Naive thymus-derived CD4-positive, alpha-beta T cell (primary cell): Measurements from ENCODE around the gene METTL16. TPM values are rescaled to one million over a fixed set of nuclear protein-coding genes. Genes with fewer than 3 reads are reported as not detected.

Experiments used
- ATAC-seq: fragments of 150-1000 bp; cut with Tn5 transposase; 2 replicates; pipeline ENCODE4 v1.10.0; 2021; ENCODE audit warnings: mild to moderate bottlenecking, moderate library complexity
- CTCF ChIA-PET: fragments of 350-600 bp; sonication (Branson Sonifier 250); formaldehyde crosslinking; loops from one replicate; lab custom pipeline; 2021; ENCODE audit warnings: antibody characterized with exemption; lab: Charles Lee
- POLR2A ChIA-PET: fragments of 350-600 bp; sonication (Branson Sonifier 250); formaldehyde crosslinking; loops from one replicate; lab custom pipeline; 2021; ENCODE audit warnings: antibody characterized with exemption, inconsistent platforms; lab: Charles Lee
- DNase-seq, 9 donors: peaks; one replicate each; pipeline versions ENCODE4 v3.0.0 to v3.0.0-alpha.2; 2020 to 2022; ENCODE audit warnings: mixed read lengths in 1 of 9
- H3K27ac ChIP-seq: one replicate; pipeline ENCODE4 v1.7.0; 2013; ENCODE audit warnings: mild to moderate bottlenecking, low read depth, low read length, moderate library complexity
- H3K27me3 ChIP-seq, 2 donors: one replicate each; pipeline ENCODE4 v1.7.0; 2013; ENCODE audit warnings: low read length in 2 of 2, mild to moderate bottlenecking in 2 of 2, moderate library complexity in 2 of 2; ENCODE audit not compliant: control insufficient read depth in 2 of 2, insufficient read depth in 2 of 2
- H3K36me3 ChIP-seq, 3 experiments: 1 replicate in 2 of 3; 2 replicates in 1 of 3; pipeline ENCODE4 v1.7.0; 2013; ENCODE audit warnings: low read length in 3 of 3, mild to moderate bottlenecking in 3 of 3, moderate library complexity in 1 of 3; ENCODE audit not compliant: insufficient read depth in 3 of 3, control insufficient read depth in 2 of 3
- H3K4me1 ChIP-seq, 2 donors: one replicate each; pipeline ENCODE4 v1.7.0; 2013; ENCODE audit warnings: low read length in 2 of 2, mild to moderate bottlenecking in 2 of 2, moderate library complexity in 1 of 2; ENCODE audit not compliant: control insufficient read depth in 2 of 2, insufficient read depth in 2 of 2
- H3K4me3 ChIP-seq: 2 replicates; pipeline ENCODE4 v1.7.0; 2013; ENCODE audit warnings: mild to moderate bottlenecking, low read length
- H3K9me3 ChIP-seq, 3 experiments: 1 replicate in 2 of 3; 2 replicates in 1 of 3; pipeline ENCODE4 v1.7.0; 2013; ENCODE audit warnings: low read length in 3 of 3; ENCODE audit not compliant: control insufficient read depth in 2 of 3
- H3K27ac Mint-ChIP-seq, 9 donors: one replicate each; pipeline ENCODE4 v1.8.0; 2020 to 2022; ENCODE audit warnings: mixed read lengths in 9 of 9, mild to moderate bottlenecking in 8 of 9, moderate library complexity in 5 of 9, inconsistent platforms in 2 of 9
- H3K27me3 Mint-ChIP-seq, 5 donors: one replicate each; pipeline ENCODE4 v1.8.0; 2021 to 2022; ENCODE audit warnings: mixed read lengths in 5 of 5, mild to moderate bottlenecking in 1 of 5
- H3K36me3 Mint-ChIP-seq, 5 donors: one replicate each; pipeline ENCODE4 v1.8.0; 2020 to 2022; ENCODE audit warnings: mixed read lengths in 5 of 5, mild to moderate bottlenecking in 3 of 5, inconsistent platforms in 1 of 5
- H3K4me1 Mint-ChIP-seq, 7 donors: one replicate each; pipeline ENCODE4 v1.8.0; 2020 to 2022; ENCODE audit warnings: mixed read lengths in 7 of 7, mild to moderate bottlenecking in 3 of 7, inconsistent platforms in 1 of 7
- H3K4me3 Mint-ChIP-seq, 10 donors: one replicate each; pipeline ENCODE4 v1.8.0; 2020 to 2022; ENCODE audit warnings: mild to moderate bottlenecking in 10 of 10, mixed read lengths in 10 of 10, moderate library complexity in 6 of 10, inconsistent platforms in 2 of 10
- H3K9me3 Mint-ChIP-seq, 11 donors: one replicate each; pipeline ENCODE4 v1.8.0; 2020 to 2022; ENCODE audit warnings: mixed read lengths in 11 of 11, mild to moderate bottlenecking in 4 of 11, inconsistent platforms in 1 of 11, moderate library complexity in 1 of 11
- intact Hi-C, 2 donors: fragments of 100-400 bp; cut with micrococcal nuclease; formaldehyde crosslinking; loops; one replicate each; pipeline ENCODE4 v1.15.1; 2023
- polyA plus RNA-seq, 2 donors: library from polyadenylated mRNA; unstranded; fragments of 300-500 nt; fragmentation: Illumina TruSeq; gene quantifications; one replicate each; pipeline ENCODE4 v1.2.3, GENCODE V29; 2021
- total RNA-seq, 6 experiments: library from RNA in 5 of 6; stranded (reverse) in 5 of 6; gene quantifications; 1 replicate in 5 of 6; 2 replicates in 1 of 6; pipeline ENCODE4 v1.2.3 and lab custom pipeline; 2021 to 2026

Gene METTL16
- total and polyA plus RNA-seq, 7 experiments from 2014 or later: 21.0 to 67.7 (median 37.0) TPM

DNA sequence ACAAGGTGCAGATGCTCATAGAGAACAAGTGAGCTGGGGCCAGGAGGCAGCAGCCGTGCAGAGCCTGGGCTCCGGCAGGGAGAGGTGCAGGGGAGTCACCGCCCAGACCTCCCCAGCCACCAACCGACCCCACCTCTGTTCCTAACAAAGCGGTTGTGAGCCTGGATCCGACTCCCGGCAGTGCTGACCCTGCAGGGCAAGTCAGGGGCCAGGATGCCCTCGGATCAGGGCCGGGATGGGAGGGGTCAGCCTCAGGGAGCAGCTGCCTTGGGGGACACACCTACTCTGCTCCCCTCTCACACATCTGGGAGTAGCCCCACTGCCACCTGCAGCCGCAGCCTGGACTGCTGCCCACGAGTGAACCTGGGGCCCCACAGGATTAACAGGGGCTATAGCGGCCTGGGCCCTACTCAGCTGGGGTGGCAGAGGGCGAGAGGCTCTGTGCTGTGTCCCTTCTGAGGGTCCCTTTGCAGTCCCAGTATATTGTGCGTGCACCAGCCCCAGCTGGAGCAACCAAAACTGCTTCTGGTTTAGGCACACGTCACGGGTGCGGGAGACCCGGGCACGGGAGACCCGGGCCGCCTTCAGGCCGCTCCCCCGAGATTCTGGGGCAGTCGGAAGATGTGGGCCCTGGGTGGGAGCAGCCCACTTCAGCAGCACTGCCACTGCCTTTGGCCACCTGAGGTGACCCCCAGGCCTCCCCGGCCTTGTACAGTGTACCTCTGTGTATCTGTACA, 132.0 kb downstream of the METTL16 start:
- no peaks in the 10 kb centered on the region for H3K9me3 Mint-ChIP-seq
- peaks cover 0 to 11% (median 0%) of the 10 kb centered on the region in 5 donors for H3K36me3 Mint-ChIP-seq
- DNase-seq (no peak), ATAC-seq (no peak)
- H3K4me1 Mint-ChIP-seq: peaks cover 0 to 5% (median 0%) of the 10 kb centered on the region in 7 donors
- peak overlapping the region in 1 of 9 donors; percentile 43 for H3K27ac Mint-ChIP-seq
- H3K4me3 Mint-ChIP-seq: no peak overlapping the region
- ChIA-PET POLR2A (interaction anchor here (1.2 kb wide), 1 partner anchor 39 kb away, joined by 3 read pairs; no protein-coding TSS in a partner anchor), CTCF (interaction anchor here (7.6 kb wide), 1 partner anchor 40 kb away, joined by 256 read pairs; no protein-coding TSS in a partner anchor)
- Histone ChIP-seq H3K4me3 (no peak overlapping the region), H3K36me3 (peaks cover 0 to 65% (median 0%) of the 10 kb centered on the region in 3 experiments), H3K9me3 (no peaks in the 10 kb centered on the region), H3K27me3 (no peaks in the 10 kb centered on the region), H3K27ac (no peak overlapping the region), H3K4me1 (peaks cover 0 to 5% of the 10 kb centered on the region in 2 donors)
- H3K27me3 Mint-ChIP-seq: no peaks in the 10 kb centered on the region
- intact Hi-C loops: no loop called here

DNA sequence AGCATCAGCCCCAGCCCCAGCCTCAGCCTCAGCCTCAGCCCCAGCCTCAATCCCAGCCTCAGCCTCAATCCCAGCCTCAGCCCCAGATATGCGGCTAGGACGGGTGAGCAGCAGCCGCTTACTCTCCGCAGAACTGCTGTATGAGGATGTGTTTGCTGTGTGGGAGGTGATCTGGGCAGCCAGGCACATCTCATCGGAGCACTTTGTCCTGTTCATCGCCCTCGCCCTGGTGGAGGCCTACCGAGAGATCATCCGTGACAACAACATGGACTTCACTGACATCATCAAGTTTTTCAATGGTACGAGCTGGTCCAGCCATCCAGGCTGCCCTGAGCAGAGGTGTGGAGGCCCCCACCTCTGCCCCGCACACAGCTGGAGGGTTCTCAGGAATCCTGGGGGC, 132.8 kb downstream of the METTL16 start:
- intact Hi-C loops: no loop called here
- Mint-ChIP-seq H3K27me3 (no peaks in the 10 kb centered on the region), H3K27ac (peak overlapping the region in 1 of 9 donors; percentile 13), H3K4me3 (no peak overlapping the region), H3K4me1 (peaks cover 0 to 5% (median 0%) of the 10 kb centered on the region in 7 donors), H3K36me3 (peaks cover 0 to 11% (median 0%) of the 10 kb centered on the region in 5 donors), H3K9me3 (no peaks in the 10 kb centered on the region)
- POLR2A ChIA-PET: interaction anchor here (1.2 kb wide), 1 partner anchor 40 kb away, joined by 3 read pairs; no protein-coding TSS in a partner anchor
- Histone ChIP-seq H3K27me3 (no peaks in the 10 kb centered on the region), H3K4me1 (peaks cover 0 to 5% of the 10 kb centered on the region in 2 donors), H3K36me3 (peaks cover 0 to 68% (median 0%) of the 10 kb centered on the region in 3 experiments), H3K4me3 (no peak overlapping the region), H3K9me3 (no peaks in the 10 kb centered on the region), H3K27ac (no peak overlapping the region)
- CTCF ChIA-PET: interaction anchor here (7.6 kb wide), 1 partner anchor 41 kb away, joined by 256 read pairs; no protein-coding TSS in a partner anchor
- ATAC-seq: no peak
- DNase-seq: no peak

- Histone ChIP-seq H3K9me3 (no peaks in the 10 kb centered on the region), H3K4me3 (no peak overlapping the region), H3K36me3 (peaks cover 0 to 80% (median 0%) of the 10 kb centered on the region in 3 experiments), H3K27me3 (no peaks in the 10 kb centered on the region), H3K27ac (no peak overlapping the region), H3K4me1 (peaks cover 0 to 5% of the 10 kb centered on the region in 2 donors)
- no peak for ATAC-seq
- Mint-ChIP-seq H3K4me3 (no peak overlapping the region), H3K9me3 (no peaks in the 10 kb centered on the region), H3K27ac (no peak overlapping the region), H3K36me3 (peaks cover 0 to 11% (median 0%) of the 10 kb centered on the region in 5 donors), H3K27me3 (no peaks in the 10 kb centered on the region), H3K4me1 (peaks cover 0 to 3% (median 0%) of the 10 kb centered on the region in 7 donors)
- intact Hi-C loops: no loop called here
- POLR2A ChIA-PET: no interaction called here
- DNase-seq: no peak
- CTCF ChIA-PET: no interaction called here
These were observed 134.0 kb downstream of the METTL16 start for GRCh38 chr17:2377659-2378058.

GRCh38 chr17:2376107-2376506, 135.6 kb downstream of the METTL16 start:
- H3K4me1 ChIP-seq: no peaks in the 10 kb centered on the region
- no peak for DNase-seq
- peaks cover 0 to 90% (median 0%) of the 10 kb centered on the region in 3 experiments for H3K36me3 ChIP-seq
- H3K27me3 Mint-ChIP-seq: no peaks in the 10 kb centered on the region
- no peaks in the 10 kb centered on the region for H3K9me3 Mint-ChIP-seq
- intact Hi-C loops: no loop called here
- no peak overlapping the region for H3K27ac ChIP-seq
- ATAC-seq: no peak
- H3K4me3 Mint-ChIP-seq: no peak overlapping the region
- POLR2A ChIA-PET: no interaction called here
- peak overlapping the region in 1 of 9 donors; percentile 49 for H3K27ac Mint-ChIP-seq
- CTCF ChIA-PET: no interaction called here
- no peaks in the 10 kb centered on the region for H3K4me1 Mint-ChIP-seq
- no peak overlapping the region for H3K4me3 ChIP-seq
- H3K27me3 ChIP-seq: no peaks in the 10 kb centered on the region
- peaks cover 0 to 18% (median 0%) of the 10 kb centered on the region in 5 donors for H3K36me3 Mint-ChIP-seq
- H3K9me3 ChIP-seq: no peaks in the 10 kb centered on the region

DNA sequence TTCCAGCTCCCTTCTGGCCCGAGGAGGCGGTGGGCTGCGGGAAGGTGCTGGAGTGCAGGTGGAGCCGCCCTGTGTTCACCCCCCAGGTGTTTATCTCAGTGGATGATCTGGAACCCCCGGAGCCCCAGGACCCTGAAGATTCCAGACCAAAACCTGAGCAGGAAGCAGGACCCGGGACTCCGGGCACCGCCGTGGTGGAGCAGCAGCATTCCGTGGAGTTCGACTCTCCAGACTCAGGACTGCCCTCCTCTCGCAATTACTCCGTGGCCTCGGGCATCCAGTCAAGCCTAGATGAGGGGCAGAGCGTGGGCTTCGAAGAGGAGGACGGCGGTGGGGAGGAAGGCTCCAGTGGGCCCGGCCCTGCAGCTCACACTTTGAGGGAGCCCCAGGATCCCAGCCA, 136.3 kb downstream of the METTL16 start:
- Histone ChIP-seq H3K9me3 (no peaks in the 10 kb centered on the region), H3K27me3 (no peaks in the 10 kb centered on the region), H3K36me3 (peaks cover 0 to 89% (median 0%) of the 10 kb centered on the region in 3 experiments), H3K4me1 (no peaks in the 10 kb centered on the region), H3K4me3 (no peak overlapping the region), H3K27ac (no peak overlapping the region)
- H3K4me3 Mint-ChIP-seq: no peak overlapping the region
- no peaks in the 10 kb centered on the region for H3K9me3 Mint-ChIP-seq
- ChIA-PET CTCF (no interaction called here), POLR2A (no interaction called here)
- DNase-seq (no peak), ATAC-seq (no peak)
- H3K27me3 Mint-ChIP-seq: no peaks in the 10 kb centered on the region
- H3K4me1 Mint-ChIP-seq: no peaks in the 10 kb centered on the region
- peaks cover 0 to 18% (median 0%) of the 10 kb centered on the region in 5 donors for H3K36me3 Mint-ChIP-seq
- intact Hi-C loops: no loop called here
- H3K27ac Mint-ChIP-seq: no peak overlapping the region

DNA sequence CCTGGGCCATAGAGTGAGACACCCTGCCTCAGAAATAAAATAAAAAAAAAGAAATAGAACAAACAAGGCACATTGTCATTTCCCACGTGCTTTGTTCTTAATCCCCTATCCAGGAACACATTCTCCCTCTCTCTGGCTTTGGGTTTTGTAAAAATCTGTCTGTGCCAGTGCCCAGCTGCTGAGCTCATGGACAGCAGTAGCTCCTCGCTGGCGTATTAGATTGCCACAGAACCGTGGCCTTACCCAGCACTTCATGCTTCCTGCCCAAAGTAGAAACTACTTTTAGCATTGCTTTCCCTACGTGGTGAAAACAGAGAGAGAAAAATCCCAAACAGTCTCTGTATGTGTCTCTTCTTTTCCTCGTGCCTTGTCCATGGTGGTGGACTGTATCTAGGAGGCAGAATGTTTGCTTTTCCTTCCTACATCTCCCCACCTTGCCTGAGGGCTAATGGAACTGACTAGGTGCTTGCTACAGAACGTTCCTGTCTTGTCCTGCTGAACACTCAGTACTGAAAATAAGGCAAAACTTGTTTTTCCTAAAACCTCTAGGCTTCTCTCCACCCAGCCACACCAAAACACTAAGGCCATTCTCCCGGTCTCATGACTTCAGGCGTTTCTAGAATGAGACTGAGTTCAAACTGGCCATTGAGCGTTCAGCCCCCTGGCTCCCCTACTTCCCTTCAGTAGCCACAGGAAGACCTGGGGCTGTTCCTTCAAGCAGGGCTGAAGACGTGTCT, 137.0 kb downstream of the METTL16 start:
- Mint-ChIP-seq H3K4me3 (no peak overlapping the region), H3K9me3 (no peaks in the 10 kb centered on the region), H3K4me1 (no peaks in the 10 kb centered on the region), H3K36me3 (peaks cover 0 to 18% (median 0%) of the 10 kb centered on the region in 5 donors), H3K27ac (peak overlapping the region in 3 of 9 donors; percentile 23 to 67 (median 61)), H3K27me3 (no peaks in the 10 kb centered on the region)
- peaks cover 0 to 89% (median 0%) of the 10 kb centered on the region in 3 experiments for H3K36me3 ChIP-seq
- intact Hi-C loops: no loop called here
- no peaks in the 10 kb centered on the region for H3K4me1 ChIP-seq
- H3K9me3 ChIP-seq: no peaks in the 10 kb centered on the region
- H3K27me3 ChIP-seq: no peaks in the 10 kb centered on the region
- no peak overlapping the region for H3K4me3 ChIP-seq
- ATAC-seq: no peak
- no peak for DNase-seq
- no peak overlapping the region for H3K27ac ChIP-seq
- ChIA-PET CTCF (no interaction called here), POLR2A (interaction anchor here (0.7 kb wide), 1 partner anchor 90 kb away, joined by 9 read pairs; no protein-coding TSS in a partner anchor)
